Measurements from ENCODE around the gene TAOK1.

GRCh38 chr17:29526322-29526721 is 136.2 kb downstream of the TAOK1 start:
- no peak for TF ChIP-seq CTCF (IDR thresholded peaks at IDR 0.05; ENCODE audit: low read depth, low read length, poor library complexity, severe bottlenecking)
- no peak for TF ChIP-seq EZH2phosphoT487 (IDR thresholded peaks at IDR 0.05; ENCODE audit: borderline replicate concordance, low read length)
